ENCODE data around the gene SERP2. TPM values are rescaled to one million over a fixed set of nuclear protein-coding genes. Genes with fewer than 3 reads are reported as not detected.
A peak's percentile ranks its signal among the peaks of the same experiment; 100 is the strongest.

Gene SERP2
- total and polyA plus RNA-seq, 9 of the 15 experiments (the other 6 are each of a cell fraction or from before 2014, with no cell fraction given) = 0.13 TPM; not detected in 8

DNA sequence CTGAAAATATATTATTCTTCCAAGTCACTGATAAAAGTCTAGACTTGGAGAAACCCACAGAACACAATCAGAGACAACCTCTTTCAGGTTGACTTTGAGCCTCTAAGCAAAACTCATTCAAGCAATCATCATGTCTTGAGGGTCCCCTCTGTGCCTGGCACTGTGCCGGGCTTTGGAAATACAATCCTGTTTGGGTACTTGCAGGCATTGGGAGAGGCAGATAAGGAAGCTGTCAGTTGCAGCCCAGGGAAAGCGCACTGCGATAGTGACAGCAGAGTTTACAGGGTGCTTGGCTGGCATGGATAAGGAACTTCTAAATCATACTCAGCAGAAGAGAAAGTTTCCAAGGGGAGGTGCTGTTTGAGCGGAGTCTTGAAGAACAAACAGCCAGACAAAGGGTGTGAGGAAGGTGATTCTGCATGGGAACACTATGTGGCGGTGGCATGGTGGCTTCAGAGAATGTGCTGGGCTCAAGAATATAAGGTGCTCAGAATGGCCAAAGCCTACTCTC is 9.1 kb downstream of the SERP2 start (continued):
- TF ChIP-seq E2F3 (CRISPR knock-in tag; IDR thresholded peaks at IDR 0.05) (no peak), YBX1 (IDR thresholded peaks at IDR 0.05) (no peak), TAF1 (IDR thresholded peaks at IDR 0.05; ENCODE audit: control insufficient read depth, extremely low read depth, insufficient read depth, low read length, severe bottlenecking) (peak; percentile 21), RFX5 (IDR thresholded peaks at IDR 0.05; ENCODE audit: low read depth, low read length) (no peak), GABPB2 (CRISPR knock-in tag; conservative IDR thresholded peaks at IDR 0.05) (no peak), SMC3 (conservative IDR thresholded peaks at IDR 0.05; ENCODE audit: insufficient read depth, low read depth, low read length) (no peak), ZKSCAN3 (CRISPR knock-in tag; IDR thresholded peaks at IDR 0.05) (no peak), HMBOX1 (IDR thresholded peaks at IDR 0.05) (no peak), STAT5A (IDR thresholded peaks at IDR 0.05; ENCODE audit: borderline replicate concordance, low read length) (peak; percentile 89), PHF21A (IDR thresholded peaks at IDR 0.05; ENCODE audit: borderline replicate concordance, low read depth) (no peak), NCOR1 (IDR thresholded peaks at IDR 0.05) (peak; percentile 97), FOXJ3 (CRISPR knock-in tag; IDR thresholded peaks at IDR 0.05) (no peak), THRB (CRISPR knock-in tag; conservative IDR thresholded peaks at IDR 0.05) (no peak), BRF1 (IDR thresholded peaks at IDR 0.05; ENCODE audit: borderline replicate concordance, extremely low read depth, insufficient read length) (no peak), TRIM24 (IDR thresholded peaks at IDR 0.05) (peak; percentile 86 to 93), OTX1 (CRISPR knock-in tag; IDR thresholded peaks at IDR 0.05) (no peak), ZSCAN32 (CRISPR knock-in tag; IDR thresholded peaks at IDR 0.05) (no peak), MBD2 (IDR thresholded peaks at IDR 0.05; ENCODE audit: borderline replicate concordance, low read depth) (no peak), CBX1 (IDR thresholded peaks at IDR 0.05; ENCODE audit: low read depth) (no peak), EHMT2 (IDR thresholded peaks at IDR 0.05) (no peak)
- TF ChIP-seq, protein P1, sequence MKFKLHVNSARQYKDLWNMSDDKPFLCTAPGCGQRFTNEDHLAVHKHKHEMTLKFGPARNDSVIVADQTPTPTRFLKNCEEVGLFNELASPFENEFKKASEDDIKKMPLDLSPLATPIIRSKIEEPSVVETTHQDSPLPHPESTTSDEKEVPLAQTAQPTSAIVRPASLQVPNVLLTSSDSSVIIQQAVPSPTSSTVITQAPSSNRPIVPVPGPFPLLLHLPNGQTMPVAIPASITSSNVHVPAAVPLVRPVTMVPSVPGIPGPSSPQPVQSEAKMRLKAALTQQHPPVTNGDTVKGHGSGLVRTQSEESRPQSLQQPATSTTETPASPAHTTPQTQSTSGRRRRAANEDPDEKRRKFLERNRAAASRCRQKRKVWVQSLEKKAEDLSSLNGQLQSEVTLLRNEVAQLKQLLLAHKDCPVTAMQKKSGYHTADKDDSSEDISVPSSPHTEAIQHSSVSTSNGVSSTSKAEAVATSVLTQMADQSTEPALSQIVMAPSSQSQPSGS (CRISPR knock-in tag; IDR thresholded peaks at IDR 0.05) = no peak
- TF ChIP-seq, protein P2, sequence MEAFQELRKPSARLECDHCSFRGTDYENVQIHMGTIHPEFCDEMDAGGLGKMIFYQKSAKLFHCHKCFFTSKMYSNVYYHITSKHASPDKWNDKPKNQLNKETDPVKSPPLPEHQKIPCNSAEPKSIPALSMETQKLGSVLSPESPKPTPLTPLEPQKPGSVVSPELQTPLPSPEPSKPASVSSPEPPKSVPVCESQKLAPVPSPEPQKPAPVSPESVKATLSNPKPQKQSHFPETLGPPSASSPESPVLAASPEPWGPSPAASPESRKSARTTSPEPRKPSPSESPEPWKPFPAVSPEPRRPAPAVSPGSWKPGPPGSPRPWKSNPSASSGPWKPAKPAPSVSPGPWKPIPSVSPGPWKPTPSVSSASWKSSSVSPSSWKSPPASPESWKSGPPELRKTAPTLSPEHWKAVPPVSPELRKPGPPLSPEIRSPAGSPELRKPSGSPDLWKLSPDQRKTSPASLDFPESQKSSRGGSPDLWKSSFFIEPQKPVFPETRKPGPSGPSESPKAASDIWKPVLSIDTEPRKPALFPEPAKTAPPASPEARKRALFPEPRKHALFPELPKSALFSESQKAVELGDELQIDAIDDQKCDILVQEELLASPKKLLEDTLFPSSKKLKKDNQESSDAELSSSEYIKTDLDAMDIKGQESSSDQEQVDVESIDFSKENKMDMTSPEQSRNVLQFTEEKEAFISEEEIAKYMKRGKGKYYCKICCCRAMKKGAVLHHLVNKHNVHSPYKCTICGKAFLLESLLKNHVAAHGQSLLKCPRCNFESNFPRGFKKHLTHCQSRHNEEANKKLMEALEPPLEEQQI (IDR thresholded peaks at IDR 0.05) = 0 out of 2 replicates have a peak, but pooled peaks have one; percentile 52
- TF ChIP-seq, protein P3, sequence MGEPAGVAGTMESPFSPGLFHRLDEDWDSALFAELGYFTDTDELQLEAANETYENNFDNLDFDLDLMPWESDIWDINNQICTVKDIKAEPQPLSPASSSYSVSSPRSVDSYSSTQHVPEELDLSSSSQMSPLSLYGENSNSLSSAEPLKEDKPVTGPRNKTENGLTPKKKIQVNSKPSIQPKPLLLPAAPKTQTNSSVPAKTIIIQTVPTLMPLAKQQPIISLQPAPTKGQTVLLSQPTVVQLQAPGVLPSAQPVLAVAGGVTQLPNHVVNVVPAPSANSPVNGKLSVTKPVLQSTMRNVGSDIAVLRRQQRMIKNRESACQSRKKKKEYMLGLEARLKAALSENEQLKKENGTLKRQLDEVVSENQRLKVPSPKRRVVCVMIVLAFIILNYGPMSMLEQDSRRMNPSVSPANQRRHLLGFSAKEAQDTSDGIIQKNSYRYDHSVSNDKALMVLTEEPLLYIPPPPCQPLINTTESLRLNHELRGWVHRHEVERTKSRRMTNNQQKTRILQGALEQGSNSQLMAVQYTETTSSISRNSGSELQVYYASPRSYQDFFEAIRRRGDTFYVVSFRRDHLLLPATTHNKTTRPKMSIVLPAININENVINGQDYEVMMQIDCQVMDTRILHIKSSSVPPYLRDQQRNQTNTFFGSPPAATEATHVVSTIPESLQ (CRISPR knock-in tag; IDR thresholded peaks at IDR 0.05) = no peak

All from K562 (cell line).